Measurements from ENCODE around the gene IL34.
A peak's percentile ranks its signal among the peaks of the same experiment; 100 is the strongest.

The IL34 gene

DNA sequence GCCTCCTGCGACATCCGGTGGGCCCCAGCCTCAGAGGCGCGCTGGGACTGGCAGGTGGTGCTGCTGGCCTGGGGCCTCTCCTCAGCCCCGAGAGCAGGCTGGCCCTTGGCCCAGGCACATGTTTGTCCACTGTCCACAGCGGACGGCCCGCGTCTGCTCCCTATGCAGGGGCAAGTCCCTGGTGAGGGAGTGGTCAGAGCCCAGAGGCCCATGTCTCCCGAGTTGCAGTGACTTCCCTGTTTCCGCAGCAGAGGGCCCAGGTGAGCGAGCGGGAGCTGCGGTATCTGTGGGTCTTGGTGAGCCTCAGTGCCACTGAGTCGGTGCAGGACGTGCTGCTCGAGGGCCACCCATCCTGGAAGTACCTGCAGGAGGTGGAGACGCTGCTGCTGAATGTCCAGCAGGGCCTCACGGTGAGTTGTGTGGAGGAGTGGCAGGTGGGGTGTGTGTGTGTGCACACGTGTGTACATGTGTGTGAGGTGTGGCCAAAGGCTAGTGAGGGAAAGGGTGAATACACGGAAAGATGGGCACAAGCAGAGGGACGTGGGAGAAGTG is 10.4 kb downstream of the IL34 start:
- ChIA-PET POLR2A (ENCODE audit: low non-redundant PET) (no interaction called here), CTCF (interaction anchor here (0.7 kb wide), 1 partner anchor 114 kb away, joined by 3 read pairs; no protein-coding TSS in a partner anchor)
- no peak for DNase-seq (ENCODE audit: low spot score)
- TF ChIP-seq, protein P1, sequence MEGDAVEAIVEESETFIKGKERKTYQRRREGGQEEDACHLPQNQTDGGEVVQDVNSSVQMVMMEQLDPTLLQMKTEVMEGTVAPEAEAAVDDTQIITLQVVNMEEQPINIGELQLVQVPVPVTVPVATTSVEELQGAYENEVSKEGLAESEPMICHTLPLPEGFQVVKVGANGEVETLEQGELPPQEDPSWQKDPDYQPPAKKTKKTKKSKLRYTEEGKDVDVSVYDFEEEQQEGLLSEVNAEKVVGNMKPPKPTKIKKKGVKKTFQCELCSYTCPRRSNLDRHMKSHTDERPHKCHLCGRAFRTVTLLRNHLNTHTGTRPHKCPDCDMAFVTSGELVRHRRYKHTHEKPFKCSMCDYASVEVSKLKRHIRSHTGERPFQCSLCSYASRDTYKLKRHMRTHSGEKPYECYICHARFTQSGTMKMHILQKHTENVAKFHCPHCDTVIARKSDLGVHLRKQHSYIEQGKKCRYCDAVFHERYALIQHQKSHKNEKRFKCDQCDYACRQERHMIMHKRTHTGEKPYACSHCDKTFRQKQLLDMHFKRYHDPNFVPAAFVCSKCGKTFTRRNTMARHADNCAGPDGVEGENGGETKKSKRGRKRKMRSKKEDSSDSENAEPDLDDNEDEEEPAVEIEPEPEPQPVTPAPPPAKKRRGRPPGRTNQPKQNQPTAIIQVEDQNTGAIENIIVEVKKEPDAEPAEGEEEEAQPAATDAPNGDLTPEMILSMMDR (conservative IDR thresholded peaks at IDR 0.05; ENCODE audit: low read depth) = no peak
- no peak overlapping the region for H3K27ac ChIP-seq

DNA sequence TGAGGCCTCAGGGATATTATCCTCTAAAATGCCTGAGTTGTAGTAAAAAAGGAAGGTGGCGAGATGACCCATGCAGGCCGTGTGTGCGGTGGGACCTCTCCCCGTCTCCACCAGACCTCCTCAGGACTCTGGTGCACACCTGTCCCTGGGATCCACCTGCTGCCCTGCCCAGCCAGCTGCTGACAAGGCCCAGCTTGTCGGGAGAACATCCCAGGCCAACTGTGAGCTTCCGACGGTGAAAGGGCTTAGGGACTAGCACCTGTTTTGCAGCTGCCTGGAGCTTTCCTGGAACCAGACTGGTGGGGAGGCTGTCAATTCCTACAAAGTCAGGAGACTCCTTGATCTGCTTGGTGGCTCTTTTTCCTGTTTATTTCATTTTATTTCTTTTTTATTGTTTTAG is 11.6 kb downstream of the IL34 start:
- CTCF ChIA-PET = no interaction called here
- POLR2A ChIA-PET (ENCODE audit: low non-redundant PET) = no interaction called here

DNA sequence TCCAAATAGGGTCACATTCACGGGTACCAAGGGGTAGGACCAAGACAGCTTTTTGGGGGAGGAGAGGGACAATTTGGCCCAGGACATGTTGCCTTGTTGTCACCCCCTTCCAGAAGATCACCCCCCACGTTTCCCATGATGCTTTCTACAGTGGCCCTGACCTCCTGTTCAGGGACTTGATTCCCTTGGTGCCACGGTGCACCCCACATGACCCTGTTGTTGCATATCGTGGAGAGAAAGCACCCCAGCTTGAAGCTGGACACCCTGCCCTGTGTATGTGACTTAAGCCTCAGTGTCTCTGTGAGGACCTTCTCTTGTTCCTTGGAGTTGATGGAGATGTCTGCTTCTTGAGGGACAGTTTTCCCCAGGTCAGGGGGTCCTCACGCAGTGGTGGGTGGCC is 12.6 kb downstream of the IL34 start:
- TF ChIP-seq, protein P1 (conservative IDR thresholded peaks at IDR 0.05; ENCODE audit: low read depth) = no peak
- DNase-seq (ENCODE audit: low spot score) = no peak
- ChIA-PET CTCF (no interaction called here), POLR2A (ENCODE audit: low non-redundant PET) (no interaction called here)
- no peak overlapping the region for H3K27ac ChIP-seq

More for the DNA sequence above, 11.6 kb downstream of the IL34 start:
- TF ChIP-seq, protein P1 (conservative IDR thresholded peaks at IDR 0.05; ENCODE audit: low read depth) = no peak
- H3K27ac ChIP-seq = peak overlapping the region; percentile 20; the same call in 1 of the 2 replicates
- no peak for DNase-seq (ENCODE audit: low spot score)

DNA sequence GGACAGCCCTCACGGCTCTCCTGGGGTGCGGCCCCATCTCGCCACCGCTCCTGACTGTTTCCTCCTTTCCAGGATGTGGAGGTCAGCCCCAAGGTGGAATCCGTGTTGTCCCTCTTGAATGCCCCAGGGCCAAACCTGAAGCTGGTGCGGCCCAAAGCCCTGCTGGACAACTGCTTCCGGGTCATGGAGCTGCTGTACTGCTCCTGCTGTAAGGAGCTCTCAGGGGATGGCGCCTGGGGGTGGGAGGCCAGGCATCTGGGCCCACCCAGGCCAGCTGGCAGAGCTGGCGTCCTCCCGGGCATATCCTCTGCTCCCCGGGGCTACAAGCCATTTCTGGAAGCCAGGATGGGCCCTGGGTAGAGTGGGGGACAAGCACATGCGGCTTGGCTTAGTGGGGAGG is 13.2 kb downstream of the IL34 start:
- peak overlapping the region; percentile 66; the same call in 1 of the 2 replicates for H3K27ac ChIP-seq
- TF ChIP-seq, protein P1 (conservative IDR thresholded peaks at IDR 0.05; ENCODE audit: low read depth) = no peak
- ChIA-PET CTCF (no interaction called here), POLR2A (ENCODE audit: low non-redundant PET) (interaction anchor here (0.5 to 0.6 kb wide), 2 partner anchors 8 to 547 kb away, joined by 3 to 7 read pairs; no protein-coding TSS in a partner anchor)
- DNase-seq (ENCODE audit: low spot score) = no peak

DNA sequence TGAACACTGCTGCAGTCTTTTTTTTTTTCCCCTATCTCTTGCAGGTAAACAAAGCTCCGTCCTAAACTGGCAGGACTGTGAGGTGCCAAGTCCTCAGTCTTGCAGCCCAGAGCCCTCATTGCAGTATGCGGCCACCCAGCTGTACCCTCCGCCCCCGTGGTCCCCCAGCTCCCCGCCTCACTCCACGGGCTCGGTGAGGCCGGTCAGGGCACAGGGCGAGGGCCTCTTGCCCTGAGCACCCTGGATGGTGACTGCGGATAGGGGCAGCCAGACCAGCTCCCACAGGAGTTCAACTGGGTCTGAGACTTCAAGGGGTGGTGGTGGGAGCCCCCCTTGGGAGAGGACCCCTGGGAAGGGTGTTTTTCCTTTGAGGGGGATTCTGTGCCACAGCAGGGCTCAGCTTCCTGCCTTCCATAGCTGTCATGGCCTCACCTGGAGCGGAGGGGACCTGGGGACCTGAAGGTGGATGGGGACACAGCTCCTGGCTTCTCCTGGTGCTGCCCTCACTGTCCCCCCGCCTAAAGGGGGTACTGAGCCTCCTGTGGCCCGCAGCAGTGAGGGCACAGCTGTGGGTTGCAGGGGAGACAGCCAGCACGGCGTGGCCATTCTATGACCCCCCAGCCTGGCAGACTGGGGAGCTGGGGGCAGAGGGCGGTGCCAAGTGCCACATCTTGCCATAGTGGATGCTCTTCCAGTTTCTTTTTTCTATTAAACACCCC is 13.8 kb downstream of the IL34 start:
- ChIA-PET CTCF (interaction anchor here (0.6 kb wide), 1 partner anchor 111 kb away, joined by 4 read pairs; no protein-coding TSS in a partner anchor), POLR2A (ENCODE audit: low non-redundant PET) (interaction anchor here (0.5 to 0.6 kb wide), 2 partner anchors 9 to 548 kb away, joined by 3 to 7 read pairs; no protein-coding TSS in a partner anchor)
- DNase-seq (ENCODE audit: low spot score) = no peak
- H3K27ac ChIP-seq = peak overlapping the region; percentile 66
- TF ChIP-seq, protein P1 (conservative IDR thresholded peaks at IDR 0.05; ENCODE audit: low read depth) = no peak

DNA sequence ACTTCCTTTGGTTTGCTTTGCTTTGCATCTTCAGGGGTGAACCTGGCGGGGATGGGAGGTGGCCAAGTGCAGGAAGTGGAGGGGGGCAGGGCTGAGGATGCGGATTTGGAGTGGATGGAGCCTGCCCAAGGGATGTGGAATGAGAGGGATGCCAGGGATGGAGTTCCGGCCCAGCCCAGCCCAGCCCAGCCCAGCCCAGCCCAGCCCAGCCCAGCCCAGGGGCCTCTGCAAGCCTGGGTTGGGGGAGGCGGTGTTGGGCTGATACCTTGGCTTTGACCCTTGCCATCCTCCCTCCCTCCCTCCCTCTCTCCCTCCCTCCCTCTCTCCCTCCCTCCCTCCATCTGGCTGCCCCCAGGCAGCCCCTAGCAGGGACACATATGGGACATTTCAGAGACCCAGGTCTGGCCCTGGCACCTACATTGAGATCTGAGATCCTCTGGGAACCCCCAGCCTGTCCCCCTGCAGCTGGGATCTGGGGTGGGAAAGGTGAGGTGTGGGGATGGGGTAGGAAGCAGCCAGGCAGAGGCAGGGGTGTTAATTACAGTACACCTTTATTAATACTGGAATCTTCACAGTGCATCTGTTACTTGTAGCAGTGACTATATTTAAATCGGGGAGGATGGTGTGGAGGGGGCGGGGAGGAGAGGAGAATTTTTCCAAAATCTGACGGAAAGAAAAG is 14.5 kb downstream of the IL34 start:
- CTCF ChIA-PET = interaction anchor here (0.6 kb wide), 1 partner anchor 110 kb away, joined by 4 read pairs; no protein-coding TSS in a partner anchor
- peak; percentile 54 for DNase-seq (ENCODE audit: low spot score)
- POLR2A ChIA-PET (ENCODE audit: low non-redundant PET) = no interaction called here
- TF ChIP-seq, protein P1 (conservative IDR thresholded peaks at IDR 0.05; ENCODE audit: low read depth) = no peak
- peak overlapping the region; percentile 66 for H3K27ac ChIP-seq

Data from RWPE1 (cell line).